ENCODE measurements around the gene ZDHHC11B. TPM values are rescaled to one million over a fixed set of nuclear protein-coding genes. Genes with fewer than 3 reads are reported as not detected.
"Not testable (repeated sequence)": the region's sequence is repeated elsewhere in the genome, so short reads cannot be mapped to it uniquely, and the experiment has no call there.

ZDHHC11B gene
- total and polyA plus RNA-seq, 2 donors (not counting 1 experiment from before 2014, with no cell fraction given): 0.52 TPM; not detected in 1

DNA sequence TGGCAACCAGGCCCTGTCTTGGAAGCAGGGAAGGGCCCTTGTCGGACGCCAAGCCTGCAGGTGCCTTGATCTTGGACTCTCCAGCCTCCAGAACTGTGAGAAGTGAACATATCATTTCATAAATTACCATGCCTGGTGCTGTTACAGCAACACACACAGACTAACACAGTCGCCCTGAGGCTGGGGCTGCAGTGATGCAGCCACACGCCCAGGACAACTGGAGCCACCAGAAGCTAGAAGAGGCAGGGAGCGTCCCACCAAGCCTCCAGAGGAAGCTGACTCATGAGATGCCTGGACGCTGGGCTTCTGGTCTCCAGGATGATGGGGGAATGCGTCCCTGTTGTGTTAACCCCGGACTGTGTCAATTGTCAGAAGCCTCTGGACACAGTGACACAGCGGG, 5.6 kb downstream of the ZDHHC11B start:
- H4K20me1 ChIP-seq (ENCODE audit: control insufficient read depth, insufficient read depth, low read length, poor library complexity, severe bottlenecking); H3K9me3 Mint-ChIP-seq (ENCODE audit: insufficient read depth); H3K27me3 ChIP-seq (replicated peaks in 1 of 4; ENCODE audit: control extremely low read depth in 1 of 4, control insufficient read depth in 3 of 4, insufficient read depth in 4 of 4, low read length in 3 of 4); H3K27ac ChIP-seq (ENCODE audit: low read length in 2 of 2); H3K4me1 ChIP-seq (ENCODE audit: control insufficient read depth in 2 of 2, insufficient read depth in 2 of 2, low read length in 2 of 2); CTCF ChIA-PET; H3K9me3 ChIP-seq (ENCODE audit: control extremely low read depth in 1 of 3, control insufficient read depth in 2 of 3, insufficient read depth in 1 of 3, low read length in 2 of 3); H3K27me3 Mint-ChIP-seq; DNase-seq; H3K4me2 ChIP-seq (replicated peaks; ENCODE audit: low read depth, low read length, poor library complexity, severe bottlenecking); intact Hi-C loops (cut with micrococcal nuclease); H3K9ac ChIP-seq (ENCODE audit: low read length); H3K79me2 ChIP-seq (ENCODE audit: control insufficient read depth, insufficient read depth, low read length); ATAC-seq (ENCODE audit: low read depth); H3K4me1 Mint-ChIP-seq; H3K36me3 ChIP-seq (replicated peaks in 1 of 2; ENCODE audit: control extremely low read depth in 1 of 2, control insufficient read depth in 1 of 2, extremely low read depth in 1 of 2, insufficient read depth in 2 of 2, low read length in 1 of 2); H3K27ac Mint-ChIP-seq; H3K4me3 Mint-ChIP-seq; H3K4me3 ChIP-seq (ENCODE audit: control extremely low read depth in 1 of 5, extremely low read depth in 1 of 5, insufficient read depth in 1 of 5, low read depth in 2 of 5, low read length in 4 of 5); POLR2A ChIA-PET; H2AFZ ChIP-seq (ENCODE audit: insufficient read depth, low read depth, low read length, poor library complexity, severe bottlenecking): not testable (repeated sequence)
- WGBS (ENCODE audit: insufficient coverage): 80% methylated on average over 1 of the region's 9 CpGs

DNA sequence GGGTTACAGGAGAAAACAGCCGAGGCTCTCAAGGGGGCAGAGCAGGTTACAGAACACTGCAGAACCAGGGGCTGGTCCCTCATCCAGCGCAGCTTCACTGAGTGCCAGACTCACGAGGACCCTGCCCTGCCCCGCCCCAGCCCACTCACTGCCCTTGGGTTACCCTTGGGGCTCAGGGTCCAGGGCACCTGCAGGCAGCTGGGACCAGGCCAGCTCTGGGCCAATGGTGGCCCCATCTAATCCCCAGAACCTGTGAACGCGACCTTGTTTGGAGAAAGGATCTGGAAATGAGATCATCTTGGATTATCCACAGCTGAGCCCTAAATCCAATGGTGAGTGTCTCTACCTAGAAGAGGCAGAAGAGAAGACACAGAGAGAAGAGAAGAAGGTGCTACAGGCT, 6.1 kb downstream of the ZDHHC11B start:
- H3K27me3 ChIP-seq (replicated peaks in 1 of 4; ENCODE audit: control extremely low read depth in 1 of 4, control insufficient read depth in 3 of 4, insufficient read depth in 4 of 4, low read length in 3 of 4); H3K9me3 ChIP-seq (ENCODE audit: control extremely low read depth in 1 of 3, control insufficient read depth in 2 of 3, insufficient read depth in 1 of 3, low read length in 2 of 3); CTCF ChIA-PET; H3K27ac Mint-ChIP-seq; H3K9me3 Mint-ChIP-seq (ENCODE audit: insufficient read depth); H3K27ac ChIP-seq (ENCODE audit: low read length in 2 of 2); H3K4me2 ChIP-seq (replicated peaks; ENCODE audit: low read depth, low read length, poor library complexity, severe bottlenecking); H3K9ac ChIP-seq (ENCODE audit: low read length); H3K4me3 Mint-ChIP-seq; H3K4me1 ChIP-seq (ENCODE audit: control insufficient read depth in 2 of 2, insufficient read depth in 2 of 2, low read length in 2 of 2); H2AFZ ChIP-seq (ENCODE audit: insufficient read depth, low read depth, low read length, poor library complexity, severe bottlenecking); H3K4me3 ChIP-seq (ENCODE audit: control extremely low read depth in 1 of 5, extremely low read depth in 1 of 5, insufficient read depth in 1 of 5, low read depth in 2 of 5, low read length in 4 of 5); H3K27me3 Mint-ChIP-seq; H4K20me1 ChIP-seq (ENCODE audit: control insufficient read depth, insufficient read depth, low read length, poor library complexity, severe bottlenecking); DNase-seq; ATAC-seq (ENCODE audit: low read depth); POLR2A ChIA-PET; intact Hi-C loops (cut with micrococcal nuclease); H3K4me1 Mint-ChIP-seq; H3K36me3 ChIP-seq (replicated peaks in 1 of 2; ENCODE audit: control extremely low read depth in 1 of 2, control insufficient read depth in 1 of 2, extremely low read depth in 1 of 2, insufficient read depth in 2 of 2, low read length in 1 of 2); H3K79me2 ChIP-seq (ENCODE audit: control insufficient read depth, insufficient read depth, low read length): not testable (repeated sequence)
- WGBS (ENCODE audit: insufficient coverage): no CpG with 5 or more reads among the region's 6 CpGs

DNA sequence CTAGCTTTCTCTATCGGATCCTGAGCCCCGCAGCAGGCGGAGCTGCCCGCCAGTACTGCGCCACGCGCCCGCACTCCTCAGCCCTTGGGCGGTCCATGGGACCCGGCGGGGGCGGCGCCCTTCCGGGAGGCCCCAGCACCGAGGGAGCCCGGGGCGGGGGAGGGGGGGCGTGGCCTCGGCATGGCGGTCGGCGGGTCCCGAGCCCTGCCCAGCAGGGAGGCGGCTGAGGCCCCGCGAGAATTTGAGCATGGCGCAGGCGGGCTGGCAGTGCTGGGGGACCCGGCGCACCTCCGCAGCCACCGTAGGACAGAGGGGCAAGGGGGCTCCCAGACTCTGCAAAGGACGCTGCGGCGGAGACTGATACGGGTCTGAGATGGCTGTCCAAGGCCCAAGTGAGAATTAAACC, 6.8 kb downstream of the ZDHHC11B start:
- Histone ChIP-seq H3K27me3 (replicated peaks in 1 of 4; ENCODE audit: control extremely low read depth in 1 of 4, control insufficient read depth in 3 of 4, insufficient read depth in 4 of 4, low read length in 3 of 4) (no peaks in the 10 kb centered on the region), H2AFZ (ENCODE audit: insufficient read depth, low read depth, low read length, poor library complexity, severe bottlenecking) (no peak overlapping the region), H3K79me2 (ENCODE audit: control insufficient read depth, insufficient read depth, low read length) (no peaks in the 10 kb centered on the region), H3K27ac (ENCODE audit: low read length in 2 of 2) (no peak overlapping the region), H3K9ac (ENCODE audit: low read length) (no peak overlapping the region), H3K4me2 (replicated peaks; ENCODE audit: low read depth, low read length, poor library complexity, severe bottlenecking) (no peak overlapping the region), H4K20me1 (ENCODE audit: control insufficient read depth, insufficient read depth, low read length, poor library complexity, severe bottlenecking) (no peaks in the 10 kb centered on the region), H3K36me3 (replicated peaks in 1 of 2; ENCODE audit: control extremely low read depth in 1 of 2, control insufficient read depth in 1 of 2, extremely low read depth in 1 of 2, insufficient read depth in 2 of 2, low read length in 1 of 2) (no peaks in the 10 kb centered on the region), H3K9me3 (ENCODE audit: control extremely low read depth in 1 of 3, control insufficient read depth in 2 of 3, insufficient read depth in 1 of 3, low read length in 2 of 3) (peaks cover 0 to 4% (median 0%) of the 10 kb centered on the region in 3 donors), H3K4me3 (ENCODE audit: control extremely low read depth in 1 of 5, extremely low read depth in 1 of 5, insufficient read depth in 1 of 5, low read depth in 2 of 5, low read length in 4 of 5) (no peak overlapping the region), H3K4me1 (ENCODE audit: control insufficient read depth in 2 of 2, insufficient read depth in 2 of 2, low read length in 2 of 2) (no peaks in the 10 kb centered on the region)
- Mint-ChIP-seq H3K27me3 (peaks cover 9% of the 10 kb centered on the region), H3K27ac (no peak overlapping the region), H3K4me1 (no peaks in the 10 kb centered on the region), H3K4me3 (no peak overlapping the region), H3K9me3 (ENCODE audit: insufficient read depth) (no peaks in the 10 kb centered on the region)
- ATAC-seq (ENCODE audit: low read depth) (no peak), DNase-seq (no peak)
- ChIA-PET CTCF (no interaction called here), POLR2A (no interaction called here)
- WGBS (ENCODE audit: insufficient coverage): 95% methylated on average over 36 of the region's 36 CpGs
- no peak for TF ChIP-seq EZH2 (IDR thresholded peaks at IDR 0.05; ENCODE audit: borderline replicate concordance, insufficient read depth, low read depth, low read length, poor library complexity, severe bottlenecking)
- TF ChIP-seq, protein P1, sequence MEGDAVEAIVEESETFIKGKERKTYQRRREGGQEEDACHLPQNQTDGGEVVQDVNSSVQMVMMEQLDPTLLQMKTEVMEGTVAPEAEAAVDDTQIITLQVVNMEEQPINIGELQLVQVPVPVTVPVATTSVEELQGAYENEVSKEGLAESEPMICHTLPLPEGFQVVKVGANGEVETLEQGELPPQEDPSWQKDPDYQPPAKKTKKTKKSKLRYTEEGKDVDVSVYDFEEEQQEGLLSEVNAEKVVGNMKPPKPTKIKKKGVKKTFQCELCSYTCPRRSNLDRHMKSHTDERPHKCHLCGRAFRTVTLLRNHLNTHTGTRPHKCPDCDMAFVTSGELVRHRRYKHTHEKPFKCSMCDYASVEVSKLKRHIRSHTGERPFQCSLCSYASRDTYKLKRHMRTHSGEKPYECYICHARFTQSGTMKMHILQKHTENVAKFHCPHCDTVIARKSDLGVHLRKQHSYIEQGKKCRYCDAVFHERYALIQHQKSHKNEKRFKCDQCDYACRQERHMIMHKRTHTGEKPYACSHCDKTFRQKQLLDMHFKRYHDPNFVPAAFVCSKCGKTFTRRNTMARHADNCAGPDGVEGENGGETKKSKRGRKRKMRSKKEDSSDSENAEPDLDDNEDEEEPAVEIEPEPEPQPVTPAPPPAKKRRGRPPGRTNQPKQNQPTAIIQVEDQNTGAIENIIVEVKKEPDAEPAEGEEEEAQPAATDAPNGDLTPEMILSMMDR (IDR thresholded peaks at IDR 0.05): no peak
- intact Hi-C loops (cut with micrococcal nuclease): no loop called here
